ENCODE measurements around the gene NRTN. TPM values are rescaled to one million over a fixed set of nuclear protein-coding genes. Genes with fewer than 3 reads are reported as not detected.

NRTN gene
- total RNA-seq, 2 donors from 2014 or later: 20.9 to 33.7 TPM

DNA sequence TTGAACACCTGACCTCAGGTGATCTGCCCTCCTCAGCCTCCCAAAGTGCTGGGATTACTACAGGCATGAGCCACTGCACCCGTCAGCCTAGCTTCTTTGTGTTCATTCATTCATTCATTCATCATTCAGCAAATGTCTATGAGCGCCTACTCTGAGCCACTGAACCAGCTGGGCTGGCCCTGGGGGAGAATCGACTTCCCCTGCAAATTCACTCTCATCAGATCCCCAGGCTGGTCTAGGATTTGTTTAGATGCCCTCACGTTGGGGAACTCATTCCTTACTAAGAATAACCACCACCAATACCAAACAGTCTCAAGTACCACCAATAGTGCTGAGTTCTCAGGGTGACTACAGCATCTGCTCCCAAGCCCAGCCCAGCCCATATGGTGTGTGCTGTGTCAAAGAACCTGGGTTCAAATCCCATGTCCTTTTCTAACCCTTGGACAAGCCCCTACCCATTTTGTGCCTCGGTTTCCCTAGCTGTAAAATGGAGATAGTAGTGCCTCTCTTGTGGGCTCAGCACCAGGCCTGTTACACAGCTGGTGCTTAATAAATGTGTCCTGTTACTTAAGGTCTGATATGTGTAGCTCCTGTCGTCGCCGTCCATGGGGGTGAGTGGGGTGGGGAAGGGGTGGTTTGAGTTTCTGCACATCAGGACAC lies 16.8 kb downstream of the NRTN start:
- Histone ChIP-seq H3K4me3 (no peak overlapping the region), H3K9me3 (no peaks in the 10 kb centered on the region), H3K36me3 (no peaks in the 10 kb centered on the region), H3K27ac (no peak overlapping the region), H3K27me3 (no peaks in the 10 kb centered on the region), H3K4me1 (no peaks in the 10 kb centered on the region)
- TF ChIP-seq, protein P1, sequence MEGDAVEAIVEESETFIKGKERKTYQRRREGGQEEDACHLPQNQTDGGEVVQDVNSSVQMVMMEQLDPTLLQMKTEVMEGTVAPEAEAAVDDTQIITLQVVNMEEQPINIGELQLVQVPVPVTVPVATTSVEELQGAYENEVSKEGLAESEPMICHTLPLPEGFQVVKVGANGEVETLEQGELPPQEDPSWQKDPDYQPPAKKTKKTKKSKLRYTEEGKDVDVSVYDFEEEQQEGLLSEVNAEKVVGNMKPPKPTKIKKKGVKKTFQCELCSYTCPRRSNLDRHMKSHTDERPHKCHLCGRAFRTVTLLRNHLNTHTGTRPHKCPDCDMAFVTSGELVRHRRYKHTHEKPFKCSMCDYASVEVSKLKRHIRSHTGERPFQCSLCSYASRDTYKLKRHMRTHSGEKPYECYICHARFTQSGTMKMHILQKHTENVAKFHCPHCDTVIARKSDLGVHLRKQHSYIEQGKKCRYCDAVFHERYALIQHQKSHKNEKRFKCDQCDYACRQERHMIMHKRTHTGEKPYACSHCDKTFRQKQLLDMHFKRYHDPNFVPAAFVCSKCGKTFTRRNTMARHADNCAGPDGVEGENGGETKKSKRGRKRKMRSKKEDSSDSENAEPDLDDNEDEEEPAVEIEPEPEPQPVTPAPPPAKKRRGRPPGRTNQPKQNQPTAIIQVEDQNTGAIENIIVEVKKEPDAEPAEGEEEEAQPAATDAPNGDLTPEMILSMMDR (IDR thresholded peaks at IDR 0.05): no peak
- no peak for DNase-seq (ENCODE audit: low spot score)

DNA sequence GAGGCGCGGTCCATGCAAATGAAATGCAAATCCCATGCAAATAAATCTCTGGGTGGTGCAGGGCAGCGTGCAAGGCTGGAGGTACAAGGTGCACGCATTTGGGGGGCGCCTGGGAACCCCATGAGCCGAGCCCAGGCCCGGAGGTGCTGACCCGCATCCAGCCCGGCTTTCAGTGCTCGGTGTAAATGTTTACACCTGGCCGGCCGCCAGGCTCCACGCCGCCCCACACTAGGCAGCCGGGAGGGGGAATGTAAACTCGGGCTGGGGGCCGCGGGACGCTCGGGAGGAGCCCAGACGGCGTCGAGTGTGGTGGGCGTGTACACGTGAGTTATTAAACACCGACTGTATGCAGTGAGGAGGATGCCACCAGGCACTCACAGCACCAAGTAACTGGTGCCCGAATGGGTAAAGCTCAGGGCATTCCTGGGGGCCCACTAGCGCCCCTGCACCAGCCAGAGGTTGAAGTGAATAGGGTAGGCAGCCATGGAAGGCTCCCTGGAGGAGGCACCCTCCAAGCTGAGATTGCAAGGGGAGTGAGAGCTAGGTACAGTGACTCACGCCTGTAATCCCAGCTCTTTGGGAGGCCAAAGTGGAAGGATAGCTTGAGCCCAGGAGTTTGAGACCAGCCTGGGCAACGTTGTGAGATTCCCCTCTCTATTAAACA lies 17.4 kb downstream of the NRTN start:
- H3K27me3 ChIP-seq: no peaks in the 10 kb centered on the region
- no peak overlapping the region for H3K4me3 ChIP-seq
- no peak for DNase-seq (ENCODE audit: low spot score)
- TF ChIP-seq, protein P1 (IDR thresholded peaks at IDR 0.05): no peak
- H3K36me3 ChIP-seq: no peaks in the 10 kb centered on the region
- H3K4me1 ChIP-seq: peaks cover 0 to 6% of the 10 kb centered on the region in 2 donors
- H3K27ac ChIP-seq: no peak overlapping the region
- H3K9me3 ChIP-seq: no peaks in the 10 kb centered on the region

DNA sequence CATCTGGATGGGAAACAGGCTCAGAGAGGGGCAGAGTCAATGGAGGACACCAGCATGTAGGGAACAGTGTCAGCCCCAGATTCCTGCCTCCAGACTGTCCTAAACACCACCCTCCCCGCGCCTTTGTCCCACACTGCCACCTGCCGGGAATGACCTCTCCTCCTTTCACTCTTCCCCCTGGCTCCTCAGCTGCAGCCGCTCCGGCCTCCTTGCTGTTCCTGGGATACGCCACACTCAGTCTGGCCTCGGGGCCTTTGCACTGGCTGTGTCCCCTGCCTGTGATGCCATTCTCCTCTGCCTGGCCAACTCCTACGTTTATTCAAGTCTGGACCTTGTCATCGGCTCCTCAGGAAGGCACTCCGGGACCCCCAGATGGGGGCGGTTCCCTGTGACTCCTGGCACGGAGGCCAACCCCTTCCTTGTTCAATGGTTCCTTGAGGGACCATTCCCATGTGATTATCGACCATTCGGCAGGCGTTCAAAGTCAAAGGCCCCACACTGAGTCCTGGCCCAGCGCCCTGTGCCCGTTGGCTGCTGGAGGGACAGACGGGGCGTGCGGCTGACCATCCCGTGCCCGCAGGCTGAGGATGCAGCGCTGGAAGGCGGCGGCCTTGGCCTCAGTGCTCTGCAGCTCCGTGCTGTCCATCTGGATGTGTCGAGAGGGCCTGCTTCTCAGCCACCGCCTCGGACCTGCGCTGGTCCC lies 18.9 kb downstream of the NRTN start:
- Histone ChIP-seq H3K9me3 (no peaks in the 10 kb centered on the region), H3K4me1 (peaks cover 0 to 15% of the 10 kb centered on the region in 2 donors), H3K27me3 (no peaks in the 10 kb centered on the region), H3K36me3 (no peaks in the 10 kb centered on the region), H3K4me3 (no peak overlapping the region), H3K27ac (no peak overlapping the region)
- TF ChIP-seq, protein P1 (IDR thresholded peaks at IDR 0.05): no peak
- DNase-seq (ENCODE audit: low spot score): no peak

DNA sequence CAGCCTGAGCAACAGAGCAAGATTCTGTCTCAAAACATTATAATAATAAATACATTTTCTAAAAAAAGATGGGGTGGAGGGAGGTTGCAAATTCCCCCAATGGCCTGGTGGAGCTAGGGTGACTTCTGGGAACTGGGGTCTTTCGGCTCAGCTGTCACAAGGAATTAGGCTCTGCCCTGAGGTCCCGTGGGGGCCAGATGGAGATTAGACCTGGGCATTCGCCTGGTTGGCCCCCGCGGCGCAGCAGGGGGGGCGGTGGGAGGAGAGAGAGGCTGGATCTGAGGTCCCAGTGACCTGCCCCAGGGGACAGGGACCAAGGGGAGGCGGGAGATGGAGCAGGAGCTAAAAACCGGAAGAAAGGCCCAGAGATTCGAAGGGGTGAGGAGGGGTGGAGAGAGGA lies 19.9 kb downstream of the NRTN start:
- Histone ChIP-seq H3K27me3 (no peaks in the 10 kb centered on the region), H3K4me3 (no peak overlapping the region), H3K4me1 (peaks cover 0 to 24% of the 10 kb centered on the region in 2 donors), H3K9me3 (no peaks in the 10 kb centered on the region), H3K27ac (no peak overlapping the region), H3K36me3 (no peaks in the 10 kb centered on the region)
- TF ChIP-seq, protein P1 (IDR thresholded peaks at IDR 0.05): no peak
- no peak for DNase-seq (ENCODE audit: low spot score)

DNA sequence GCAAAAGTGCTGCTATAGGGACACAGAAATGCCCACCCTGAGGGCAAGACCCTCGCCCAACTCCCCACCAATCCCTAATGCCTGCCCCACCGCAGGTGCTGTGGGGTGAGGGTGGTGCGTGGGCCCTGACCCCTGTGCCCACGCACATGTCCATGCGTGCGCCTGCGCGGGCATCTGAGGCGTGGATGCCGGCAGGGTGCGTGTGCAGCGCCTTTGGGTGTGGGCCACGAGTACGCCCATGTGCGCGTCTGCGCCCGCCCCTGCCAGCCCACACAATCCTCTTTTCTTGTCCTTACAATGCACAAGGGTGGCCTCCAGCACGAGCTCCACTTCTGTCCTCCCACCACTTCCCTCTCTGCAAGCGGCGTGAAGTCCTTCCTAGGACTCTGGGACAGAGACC lies 20.3 kb downstream of the NRTN start:
- Histone ChIP-seq H3K27me3 (no peaks in the 10 kb centered on the region), H3K4me3 (no peak overlapping the region), H3K27ac (no peak overlapping the region), H3K36me3 (no peaks in the 10 kb centered on the region), H3K4me1 (peaks cover 0 to 24% of the 10 kb centered on the region in 2 donors), H3K9me3 (no peaks in the 10 kb centered on the region)
- TF ChIP-seq, protein P1 (IDR thresholded peaks at IDR 0.05): no peak
- no peak for DNase-seq (ENCODE audit: low spot score)

Measured in right atrium auricular region (tissue), 2 donors.